Naive B cell (primary cell): ENCODE data around the gene DEGS2. TPM values are rescaled to one million over a fixed set of nuclear protein-coding genes. Genes with fewer than 3 reads are reported as not detected.
"Not testable (repeated sequence)": the region's sequence is repeated elsewhere in the genome, so short reads cannot be mapped to it uniquely, and the experiment has no call there.

Experiments
- ATAC-seq, 2 donors: fragments of 150-1000 bp; cut with Tn5 transposase; 2 replicates each; pipeline ENCODE4 v1.10.0; 2021; ENCODE audit warnings: low read depth in 2 of 2, mild to moderate bottlenecking in 2 of 2, moderate library complexity in 2 of 2
- DNase-seq: peaks from one replicate; pipeline ENCODE4 v3.0.0; 2022
- H3K27ac Mint-ChIP-seq, 6 donors: one replicate each; pipeline ENCODE4 v1.8.0; 2020 to 2022; ENCODE audit warnings: mild to moderate bottlenecking in 6 of 6, mixed read lengths in 6 of 6, moderate library complexity in 5 of 6, inconsistent platforms in 2 of 6
- H3K27me3 Mint-ChIP-seq, 3 donors: one replicate each; pipeline ENCODE4 v1.8.0; 2021 to 2022; ENCODE audit warnings: mixed read lengths in 3 of 3, mild to moderate bottlenecking in 1 of 3
- H3K36me3 Mint-ChIP-seq, 2 donors: one replicate each; pipeline ENCODE4 v1.8.0; 2020 to 2022; ENCODE audit warnings: mixed read lengths in 2 of 2, inconsistent platforms in 1 of 2, mild to moderate bottlenecking in 1 of 2
- H3K4me1 Mint-ChIP-seq, 3 donors: one replicate each; pipeline ENCODE4 v1.8.0; 2020 to 2022; ENCODE audit warnings: mixed read lengths in 3 of 3, inconsistent platforms in 1 of 3, mild to moderate bottlenecking in 1 of 3, moderate library complexity in 1 of 3
- H3K4me3 Mint-ChIP-seq, 8 donors: one replicate each; pipeline ENCODE4 v1.8.0; 2020 to 2022; ENCODE audit warnings: mild to moderate bottlenecking in 8 of 8, mixed read lengths in 8 of 8, moderate library complexity in 8 of 8, inconsistent platforms in 2 of 8
- H3K9me3 Mint-ChIP-seq, 7 donors: one replicate each; pipeline ENCODE4 v1.8.0; 2020 to 2022; ENCODE audit warnings: mixed read lengths in 7 of 7, mild to moderate bottlenecking in 5 of 7, inconsistent platforms in 2 of 7, moderate library complexity in 1 of 7
- polyA plus RNA-seq, 6 donors: library from polyadenylated mRNA; unstranded; fragments of 300-500 nt; fragmentation: Illumina TruSeq; gene quantifications; one replicate each; pipeline ENCODE4 v1.2.3, GENCODE V29; 2021; ENCODE audit warnings: low read depth in 6 of 6

The DEGS2 gene
- polyA plus RNA-seq, 6 donors from 2014 or later: 0.29 to 3.6 (median 0.96) TPM

- DNase-seq: no peak
- peak; percentile 39 to 45 for ATAC-seq
- Mint-ChIP-seq H3K27ac (peak overlapping the region in 2 of 6 donors; percentile 77 to 87), H3K36me3 (no peaks in the 10 kb centered on the region), H3K4me1 (peaks cover 13 to 21% (median 20%) of the 10 kb centered on the region in 3 donors), H3K27me3 (peaks cover 0 to 4% (median 0%) of the 10 kb centered on the region in 3 donors), H3K4me3 (peak overlapping the region; percentile 88 to 96 (median 94)), H3K9me3 (no peaks in the 10 kb centered on the region)
Observed at GRCh38 chr14:100165831-100166440, 6.5 kb upstream of the DEGS2 start.

- H3K9me3 Mint-ChIP-seq: no peaks in the 10 kb centered on the region
- H3K27ac Mint-ChIP-seq: peak overlapping the region; percentile 4 to 78 (median 50)
- ATAC-seq (peak; percentile 22 to 27), DNase-seq (no peak)
- H3K4me3 Mint-ChIP-seq: peak overlapping the region in 7 of 8 donors; percentile 19 to 64 (median 61)
- H3K27me3 Mint-ChIP-seq: no peaks in the 10 kb centered on the region
- no peaks in the 10 kb centered on the region for H3K36me3 Mint-ChIP-seq
- peaks cover 14 to 21% (median 16%) of the 10 kb centered on the region in 3 donors for H3K4me1 Mint-ChIP-seq
Observed at GRCh38 chr14:100165376-100165775, 5.9 kb upstream of the DEGS2 start.

DNA sequence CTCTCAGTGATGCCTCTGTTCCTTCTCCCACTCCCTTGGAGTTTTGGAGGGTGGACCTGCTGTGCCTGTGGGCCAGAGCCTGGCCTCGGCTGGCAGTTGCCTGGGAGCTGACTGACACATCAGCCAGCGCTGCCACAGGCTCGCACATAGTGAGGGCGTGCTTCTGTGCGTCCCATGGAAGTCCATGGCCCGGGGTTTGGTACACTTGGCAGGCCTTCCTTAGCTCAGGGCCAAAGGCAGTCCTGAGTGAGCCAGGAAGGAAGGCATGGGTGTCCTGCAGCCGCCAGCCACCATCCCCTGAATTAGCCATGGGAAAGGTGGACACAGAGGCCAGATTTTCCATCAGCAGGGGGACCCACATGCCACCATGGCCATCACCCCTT, 1.1 kb upstream of the DEGS2 start:
- ATAC-seq: no peak

GRCh38 chr14:100159865-100160533, 554 bp upstream of the DEGS2 start:
- ATAC-seq (peak; percentile 29 to 32), DNase-seq (no peak)
- Mint-ChIP-seq H3K4me3 (peak overlapping the region; percentile 58 to 87 (median 78)), H3K4me1 (peaks cover 14 to 39% (median 36%) of the 10 kb centered on the region in 3 donors), H3K27me3 (no peaks in the 10 kb centered on the region), H3K9me3 (peaks cover 2 to 5% (median 4%) of the 10 kb centered on the region in 7 donors), H3K36me3 (peaks cover 0 to 4% of the 10 kb centered on the region in 2 donors), H3K27ac (peak overlapping the region in 1 of 6 donors; percentile 49)

More for the DNA sequence above, 1.1 kb upstream of the DEGS2 start:
- H3K36me3 Mint-ChIP-seq: no peaks in the 10 kb centered on the region
- peak overlapping the region in 1 of 6 donors; percentile 49 for H3K27ac Mint-ChIP-seq
- peaks cover 10 to 37% (median 36%) of the 10 kb centered on the region in 3 donors for H3K4me1 Mint-ChIP-seq
- H3K27me3 Mint-ChIP-seq: no peaks in the 10 kb centered on the region
- DNase-seq: no peak
- H3K9me3 Mint-ChIP-seq: no peaks in the 10 kb centered on the region
- H3K4me3 Mint-ChIP-seq: peak overlapping the region in 6 of 8 donors; percentile 70 to 85 (median 78)

DNA sequence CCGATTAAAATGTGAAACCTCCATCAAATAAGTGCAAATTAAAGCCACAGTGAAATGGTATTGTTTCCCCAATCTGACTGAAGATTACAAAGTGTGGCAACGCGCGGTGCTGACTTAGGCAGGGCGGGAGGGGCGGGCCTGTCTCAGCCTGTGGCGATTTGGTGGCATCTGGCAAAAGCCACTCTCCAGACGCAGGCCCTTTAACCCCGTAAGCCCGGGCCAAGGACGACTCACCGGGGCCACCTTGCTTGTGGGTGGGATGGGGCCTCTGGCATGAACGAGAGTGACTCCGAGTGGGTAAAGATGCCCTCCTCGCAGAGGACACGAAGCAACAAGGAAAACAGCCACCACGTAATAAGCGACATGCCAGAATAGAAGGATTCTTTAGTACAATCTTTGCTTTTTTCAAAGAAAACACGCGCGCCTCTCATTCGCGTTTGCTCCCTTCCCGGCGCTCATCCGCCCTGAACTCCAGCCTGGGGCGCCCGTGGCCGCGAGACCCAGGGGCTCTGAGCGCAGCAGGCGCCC, 815 bp downstream of the DEGS2 start:
- peaks cover 2 to 7% (median 6%) of the 10 kb centered on the region in 7 donors for H3K9me3 Mint-ChIP-seq
- H3K27me3 Mint-ChIP-seq: no peaks in the 10 kb centered on the region
- peak overlapping the region in 2 of 6 donors; percentile 76 to 83 for H3K27ac Mint-ChIP-seq
- no peak for ATAC-seq
- H3K36me3 Mint-ChIP-seq: peaks cover 0 to 7% of the 10 kb centered on the region in 2 donors
- no peak for DNase-seq
- peaks cover 15 to 39% (median 36%) of the 10 kb centered on the region in 3 donors for H3K4me1 Mint-ChIP-seq
- peak overlapping the region; percentile 58 to 87 (median 76) for H3K4me3 Mint-ChIP-seq

GRCh38 chr14:100157548-100158232, 1.8 kb downstream of the DEGS2 start:
- H3K36me3 Mint-ChIP-seq, H3K9me3 Mint-ChIP-seq, H3K27me3 Mint-ChIP-seq: not testable (repeated sequence)
- DNase-seq (peak; percentile 47), ATAC-seq (peak; percentile 39 to 40)
- H3K4me1 Mint-ChIP-seq: peaks cover 12 to 40% (median 36%) of the 10 kb centered on the region in 3 donors
- H3K4me3 Mint-ChIP-seq: peak overlapping the region; percentile 74 to 87 (median 78)
- peak overlapping the region; percentile 76 to 87 (median 82) for H3K27ac Mint-ChIP-seq

DNA sequence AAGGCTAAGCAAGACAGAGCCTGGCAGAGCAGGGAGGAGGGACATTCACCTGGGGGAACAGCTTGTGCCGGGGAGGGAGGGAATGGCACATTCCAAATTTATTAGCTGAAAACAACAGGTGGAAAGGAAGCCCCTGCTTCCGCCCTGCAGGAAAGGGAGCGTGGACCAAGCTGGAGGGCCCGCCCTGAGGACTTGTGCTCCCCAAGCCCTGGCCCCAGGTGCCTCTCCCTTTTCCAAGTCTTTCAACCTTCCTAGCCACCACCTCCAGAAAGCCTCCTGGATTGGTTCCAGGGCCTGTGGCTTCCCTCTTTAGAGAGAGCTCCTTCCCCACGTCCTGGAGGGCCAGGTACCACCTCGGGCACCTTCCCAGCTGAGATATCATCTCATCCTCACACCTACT, 2.7 kb downstream of the DEGS2 start:
- peak overlapping the region in 3 of 8 donors; percentile 16 to 78 (median 77) for H3K4me3 Mint-ChIP-seq
- no peaks in the 10 kb centered on the region for H3K27me3 Mint-ChIP-seq
- no peak for ATAC-seq

GRCh38 chr14:100155756-100156616, 3.5 kb downstream of the DEGS2 start:
- Mint-ChIP-seq H3K4me3 (peak overlapping the region in 2 of 8 donors; percentile 26 to 47), H3K27me3 (no peaks in the 10 kb centered on the region)
- no peak for ATAC-seq

More for the DNA sequence above, 2.7 kb downstream of the DEGS2 start:
- no peak for DNase-seq
- H3K9me3 Mint-ChIP-seq: peaks cover 2 to 7% (median 6%) of the 10 kb centered on the region in 7 donors
- H3K4me1 Mint-ChIP-seq: peaks cover 15 to 40% (median 36%) of the 10 kb centered on the region in 3 donors
- H3K27ac Mint-ChIP-seq: no peak overlapping the region
- H3K36me3 Mint-ChIP-seq: peaks cover 0 to 7% of the 10 kb centered on the region in 2 donors

DNA sequence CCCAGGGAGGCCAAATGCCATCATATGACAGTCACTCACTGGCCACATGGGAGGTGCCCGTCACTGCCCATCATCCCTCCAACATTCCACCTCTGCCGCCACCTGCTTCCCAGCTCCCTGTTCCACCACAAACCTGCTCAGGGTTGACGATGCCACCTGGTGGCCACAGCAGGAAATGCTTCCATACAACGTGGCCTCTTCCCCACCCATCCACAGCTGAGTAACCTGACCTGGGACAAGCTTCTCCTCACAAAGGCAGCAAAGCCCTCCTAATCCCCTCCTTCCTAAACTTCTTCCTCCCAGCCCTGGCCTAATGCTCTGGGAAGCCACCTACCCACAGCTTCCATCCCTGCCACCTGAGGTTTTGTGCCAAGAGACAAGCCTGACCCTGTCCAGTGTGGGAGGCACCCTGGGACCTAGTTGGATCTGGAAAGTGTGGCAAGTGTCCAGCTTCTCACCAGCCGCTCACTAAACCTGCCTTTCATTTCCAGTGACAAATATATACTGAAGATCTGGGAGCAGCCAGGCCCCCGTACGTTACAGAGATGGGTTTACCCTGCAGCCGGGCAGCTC, 4.3 kb downstream of the DEGS2 start:
- H3K27ac Mint-ChIP-seq: peak overlapping the region in 4 of 6 donors; percentile 39 to 80 (median 68)
- H3K4me3 Mint-ChIP-seq: peak overlapping the region in 2 of 8 donors; percentile 9 to 47
- H3K9me3 Mint-ChIP-seq: peaks cover 2 to 7% (median 6%) of the 10 kb centered on the region in 7 donors
- H3K4me1 Mint-ChIP-seq: peaks cover 18 to 39% (median 33%) of the 10 kb centered on the region in 3 donors
- no peak for DNase-seq
- ATAC-seq: no peak
- no peaks in the 10 kb centered on the region for H3K27me3 Mint-ChIP-seq
- H3K36me3 Mint-ChIP-seq: peaks cover 0 to 7% of the 10 kb centered on the region in 2 donors

More at GRCh38 chr14:100155756-100156616, 3.5 kb downstream of the DEGS2 start:
- no peak for DNase-seq
- peaks cover 18 to 40% (median 36%) of the 10 kb centered on the region in 3 donors for H3K4me1 Mint-ChIP-seq
- H3K27ac Mint-ChIP-seq: peak overlapping the region in 1 of 6 donors; percentile 32
- peaks cover 2 to 7% (median 6%) of the 10 kb centered on the region in 7 donors for H3K9me3 Mint-ChIP-seq
- peaks cover 0 to 7% of the 10 kb centered on the region in 2 donors for H3K36me3 Mint-ChIP-seq

- Mint-ChIP-seq H3K27ac (peak overlapping the region in 2 of 6 donors; percentile 18 to 49), H3K4me3 (no peak overlapping the region)
Observed at GRCh38 chr14:100153560-100153959, 5.9 kb downstream of the DEGS2 start.

GRCh38 chr14:100152091-100152490, 7.4 kb downstream of the DEGS2 start:
- Mint-ChIP-seq H3K27ac (peak overlapping the region in 2 of 6 donors; percentile 62 to 73), H3K36me3 (peaks cover 0 to 7% of the 10 kb centered on the region in 2 donors), H3K4me1 (peaks cover 24 to 36% (median 35%) of the 10 kb centered on the region in 3 donors), H3K9me3 (peaks cover 2 to 8% (median 6%) of the 10 kb centered on the region in 7 donors), H3K4me3 (no peak overlapping the region), H3K27me3 (no peaks in the 10 kb centered on the region)
- ATAC-seq: no peak
- no peak for DNase-seq

More at GRCh38 chr14:100153560-100153959, 5.9 kb downstream of the DEGS2 start:
- H3K36me3 Mint-ChIP-seq: peaks cover 0 to 7% of the 10 kb centered on the region in 2 donors
- ATAC-seq (no peak), DNase-seq (no peak)
- no peaks in the 10 kb centered on the region for H3K27me3 Mint-ChIP-seq
- H3K9me3 Mint-ChIP-seq: peaks cover 2 to 7% (median 6%) of the 10 kb centered on the region in 7 donors
- peaks cover 18 to 36% (median 34%) of the 10 kb centered on the region in 3 donors for H3K4me1 Mint-ChIP-seq
